ENCODE data around the gene TELO2. TPM values are rescaled to one million over a fixed set of nuclear protein-coding genes. Genes with fewer than 3 reads are reported as not detected.
A peak's percentile ranks its signal among the peaks of the same experiment; 100 is the strongest.

Gene TELO2
- polyA plus RNA-seq, 3 donors, result 7.3 to 58.1 (median 11.4) TPM

- no peak overlapping the region for H3K4me3 Mint-ChIP-seq
- no peaks in the 10 kb centered on the region for H3K9me3 Mint-ChIP-seq
- Histone ChIP-seq H4K20me1 (ENCODE audit: insufficient read depth, low read length) (peaks cover 64% of the 10 kb centered on the region), H3K79me2 (ENCODE audit: insufficient read depth, low read length) (peaks cover 24% of the 10 kb centered on the region), H3K4me2 (replicated peaks; ENCODE audit: extremely low read depth, low read length, poor library complexity, severe bottlenecking) (no peak overlapping the region), H3K4me1 (ENCODE audit: control insufficient read depth in 1 of 2, insufficient read depth in 2 of 2, low read length in 2 of 2) (no peaks in the 10 kb centered on the region), H3K27ac (ENCODE audit: low read depth in 1 of 2, low read length in 2 of 2) (no peak overlapping the region), H3K9me3 (replicated peaks in 1 of 2; ENCODE audit: control insufficient read depth in 1 of 2, insufficient read depth in 1 of 2, low read length in 2 of 2) (no peaks in the 10 kb centered on the region), H3K9ac (ENCODE audit: insufficient read depth, low read length, poor library complexity, severe bottlenecking) (no peak overlapping the region), H3K36me3 (replicated peaks in 1 of 2; ENCODE audit: control insufficient read depth in 1 of 2, insufficient read depth in 2 of 2, low read length in 2 of 2) (peaks cover 80 to 96% of the 10 kb centered on the region in 2 donors), H3K27me3 (ENCODE audit: control insufficient read depth in 2 of 2, insufficient read depth in 2 of 2, low read length in 2 of 2) (no peaks in the 10 kb centered on the region), H2AFZ (ENCODE audit: insufficient read depth, low read depth, low read length, poor library complexity, severe bottlenecking) (no peak overlapping the region), H3K4me3 (replicated peaks in 1 of 3; ENCODE audit: low read depth in 2 of 3, low read length in 3 of 3) (no peak overlapping the region)
- H3K36me3 Mint-ChIP-seq, result peaks cover 66 to 90% of the 10 kb centered on the region in 2 donors
- peak overlapping the region in 1 of 7 donors; percentile 30 for H3K27ac Mint-ChIP-seq
- no peak for TF ChIP-seq CTCF (IDR thresholded peaks at IDR 0.05)
- H3K27me3 Mint-ChIP-seq (ENCODE audit: low read depth in 3 of 3), result no peaks in the 10 kb centered on the region
- intact Hi-C loops (cut with micrococcal nuclease), result loop anchor here in 1 of 2 donors (10.0 kb wide), 1 partner anchor 47 kb away; no protein-coding TSS in a partner anchor
- no peaks in the 10 kb centered on the region for H3K4me1 Mint-ChIP-seq
- WGBS (ENCODE audit: insufficient coverage), result 83% methylated on average over 34 of the region's 42 CpGs
- no peak for DNase-seq
Observed at GRCh38 chr16:1457489-1458245, 35.5 kb upstream of the TELO2 start.

GRCh38 chr16:1458336-1458976, 34.7 kb upstream of the TELO2 start:
- H2AFZ ChIP-seq (ENCODE audit: insufficient read depth, low read depth, low read length, poor library complexity, severe bottlenecking), result no peak overlapping the region
- H3K4me3 ChIP-seq (replicated peaks in 1 of 3; ENCODE audit: low read depth in 2 of 3, low read length in 3 of 3), result no peak overlapping the region
- Mint-ChIP-seq H3K27me3 (ENCODE audit: low read depth in 3 of 3) (peaks cover 0 to 2% (median 0%) of the 10 kb centered on the region in 3 donors), H3K4me3 (no peak overlapping the region), H3K27ac (peak overlapping the region in 4 of 7 donors; percentile 50 to 86 (median 66)), H3K9me3 (no peaks in the 10 kb centered on the region), H3K4me1 (no peaks in the 10 kb centered on the region), H3K36me3 (peaks cover 64 to 88% of the 10 kb centered on the region in 2 donors)
- H3K9me3 ChIP-seq (replicated peaks in 1 of 2; ENCODE audit: control insufficient read depth in 1 of 2, insufficient read depth in 1 of 2, low read length in 2 of 2), result no peaks in the 10 kb centered on the region
- no peak overlapping the region for H3K4me2 ChIP-seq (replicated peaks; ENCODE audit: extremely low read depth, low read length, poor library complexity, severe bottlenecking)
- H3K9ac ChIP-seq (ENCODE audit: insufficient read depth, low read length, poor library complexity, severe bottlenecking), result no peak overlapping the region
- peaks cover 31% of the 10 kb centered on the region for H3K79me2 ChIP-seq (ENCODE audit: insufficient read depth, low read length)
- peak in 2 of 3 donors; percentile 17 to 38 for DNase-seq
- peaks cover 72% of the 10 kb centered on the region for H4K20me1 ChIP-seq (ENCODE audit: insufficient read depth, low read length)
- 94% methylated on average over 14 of the region's 26 CpGs for WGBS (ENCODE audit: insufficient coverage)
- no peak overlapping the region for H3K27ac ChIP-seq (ENCODE audit: low read depth in 1 of 2, low read length in 2 of 2)
- H3K36me3 ChIP-seq (replicated peaks in 1 of 2; ENCODE audit: control insufficient read depth in 1 of 2, insufficient read depth in 2 of 2, low read length in 2 of 2), result peaks cover 81 to 96% of the 10 kb centered on the region in 2 donors
- intact Hi-C loops (cut with micrococcal nuclease), result loop anchor here in 1 of 2 donors (10.0 kb wide), 1 partner anchor 46 kb away; no protein-coding TSS in a partner anchor
- no peak for TF ChIP-seq CTCF (IDR thresholded peaks at IDR 0.05)
- no peaks in the 10 kb centered on the region for H3K4me1 ChIP-seq (ENCODE audit: control insufficient read depth in 1 of 2, insufficient read depth in 2 of 2, low read length in 2 of 2)
- no peaks in the 10 kb centered on the region for H3K27me3 ChIP-seq (ENCODE audit: control insufficient read depth in 2 of 2, insufficient read depth in 2 of 2, low read length in 2 of 2)

All from CD14-positive monocyte (primary cell).